ENCODE measurements around the gene GPA33.

DNA sequence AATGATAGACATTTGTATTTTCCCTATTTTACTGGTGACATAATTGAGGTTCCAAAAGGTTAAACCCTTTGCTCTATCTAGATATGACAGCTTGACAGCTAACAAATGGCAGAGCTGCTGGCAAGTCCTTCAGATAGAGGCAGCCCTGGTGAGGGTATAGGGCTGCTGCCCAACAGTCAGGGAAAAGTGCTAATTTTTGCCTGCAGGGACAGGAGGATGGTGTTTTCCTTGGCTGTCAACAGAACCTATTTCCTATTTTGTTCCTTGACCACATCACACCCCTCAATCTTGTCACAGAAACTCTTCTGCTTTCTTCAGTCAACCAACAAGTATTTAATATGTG lies 12.3 kb downstream of the GPA33 start:
- TF ChIP-seq, protein P1, sequence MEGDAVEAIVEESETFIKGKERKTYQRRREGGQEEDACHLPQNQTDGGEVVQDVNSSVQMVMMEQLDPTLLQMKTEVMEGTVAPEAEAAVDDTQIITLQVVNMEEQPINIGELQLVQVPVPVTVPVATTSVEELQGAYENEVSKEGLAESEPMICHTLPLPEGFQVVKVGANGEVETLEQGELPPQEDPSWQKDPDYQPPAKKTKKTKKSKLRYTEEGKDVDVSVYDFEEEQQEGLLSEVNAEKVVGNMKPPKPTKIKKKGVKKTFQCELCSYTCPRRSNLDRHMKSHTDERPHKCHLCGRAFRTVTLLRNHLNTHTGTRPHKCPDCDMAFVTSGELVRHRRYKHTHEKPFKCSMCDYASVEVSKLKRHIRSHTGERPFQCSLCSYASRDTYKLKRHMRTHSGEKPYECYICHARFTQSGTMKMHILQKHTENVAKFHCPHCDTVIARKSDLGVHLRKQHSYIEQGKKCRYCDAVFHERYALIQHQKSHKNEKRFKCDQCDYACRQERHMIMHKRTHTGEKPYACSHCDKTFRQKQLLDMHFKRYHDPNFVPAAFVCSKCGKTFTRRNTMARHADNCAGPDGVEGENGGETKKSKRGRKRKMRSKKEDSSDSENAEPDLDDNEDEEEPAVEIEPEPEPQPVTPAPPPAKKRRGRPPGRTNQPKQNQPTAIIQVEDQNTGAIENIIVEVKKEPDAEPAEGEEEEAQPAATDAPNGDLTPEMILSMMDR (IDR thresholded peaks at IDR 0.05): no peak
- no peak for TF ChIP-seq POLR2AphosphoS5 (IDR thresholded peaks at IDR 0.05)

All from transverse colon (tissue), 4 donors.